Measurements from ENCODE around the gene ELP4. TPM values are rescaled to one million over a fixed set of nuclear protein-coding genes. Genes with fewer than 3 reads are reported as not detected.

The ELP4 gene
- total RNA-seq, 1 experiment from 2014 or later: 20.3 TPM

GRCh38 chr11:31794548-31794947, 285.0 kb downstream of the ELP4 start:
- CTCF ChIA-PET: interaction anchor here (0.9 kb wide), 1 partner anchor 18 kb away, joined by 3 read pairs; no protein-coding TSS in a partner anchor
- no peaks in the 10 kb centered on the region for H3K4me1 Mint-ChIP-seq (ENCODE audit: low read depth, unreplicated experiment)
- intact Hi-C loops (cut with micrococcal nuclease; ENCODE audit: unreplicated experiment): no loop called here

GRCh38 chr11:31795706-31796498, 286.3 kb downstream of the ELP4 start:
- CTCF ChIA-PET: no interaction called here
- Mint-ChIP-seq H3K4me1 (ENCODE audit: low read depth, unreplicated experiment) (no peaks in the 10 kb centered on the region), H3K36me3 (ENCODE audit: insufficient read depth, unreplicated experiment) (no peaks in the 10 kb centered on the region), H3K27ac (ENCODE audit: unreplicated experiment) (no peak overlapping the region), H3K9me3 (ENCODE audit: low read depth, unreplicated experiment) (peaks cover 2% of the 10 kb centered on the region), H3K27me3 (ENCODE audit: unreplicated experiment) (peaks cover 11% of the 10 kb centered on the region), H3K4me3 (ENCODE audit: low read depth, unreplicated experiment) (no peak overlapping the region)
- intact Hi-C loops (cut with micrococcal nuclease; ENCODE audit: unreplicated experiment): no loop called here
- TF ChIP-seq CTCF (IDR thresholded peaks at IDR 0.05; ENCODE audit: unreplicated experiment): no peak
- BruUV-seq (replicated peaks): no TSS peak
- DNase-seq: no peak

More at GRCh38 chr11:31794548-31794947, 285.0 kb downstream of the ELP4 start:
- Mint-ChIP-seq H3K27ac (ENCODE audit: unreplicated experiment) (no peak overlapping the region), H3K36me3 (ENCODE audit: insufficient read depth, unreplicated experiment) (no peaks in the 10 kb centered on the region), H3K4me3 (ENCODE audit: low read depth, unreplicated experiment) (no peak overlapping the region), H3K27me3 (ENCODE audit: unreplicated experiment) (no peaks in the 10 kb centered on the region), H3K9me3 (ENCODE audit: low read depth, unreplicated experiment) (peaks cover 2% of the 10 kb centered on the region)
- DNase-seq: no peak
- no peak for TF ChIP-seq CTCF (IDR thresholded peaks at IDR 0.05; ENCODE audit: unreplicated experiment)
- no TSS peak for BruUV-seq (replicated peaks)

- Mint-ChIP-seq H3K4me1 (ENCODE audit: low read depth, unreplicated experiment) (no peaks in the 10 kb centered on the region), H3K27me3 (ENCODE audit: unreplicated experiment) (peaks cover 19% of the 10 kb centered on the region), H3K9me3 (ENCODE audit: low read depth, unreplicated experiment) (peaks cover 2% of the 10 kb centered on the region), H3K27ac (ENCODE audit: unreplicated experiment) (no peak overlapping the region), H3K36me3 (ENCODE audit: insufficient read depth, unreplicated experiment) (no peaks in the 10 kb centered on the region), H3K4me3 (ENCODE audit: low read depth, unreplicated experiment) (no peak overlapping the region)
- CTCF ChIA-PET: no interaction called here
- intact Hi-C loops (cut with micrococcal nuclease; ENCODE audit: unreplicated experiment): no loop called here
- BruUV-seq (replicated peaks): no TSS peak
- DNase-seq: no peak
- no peak for TF ChIP-seq CTCF (IDR thresholded peaks at IDR 0.05; ENCODE audit: unreplicated experiment)
Measured at GRCh38 chr11:31796499-31797189, 287.1 kb downstream of the ELP4 start.

GRCh38 chr11:31797190-31798056, 287.9 kb downstream of the ELP4 start:
- Mint-ChIP-seq H3K4me1 (ENCODE audit: low read depth, unreplicated experiment) (no peaks in the 10 kb centered on the region), H3K36me3 (ENCODE audit: insufficient read depth, unreplicated experiment) (no peaks in the 10 kb centered on the region), H3K4me3 (ENCODE audit: low read depth, unreplicated experiment) (no peak overlapping the region), H3K27ac (ENCODE audit: unreplicated experiment) (no peak overlapping the region), H3K9me3 (ENCODE audit: low read depth, unreplicated experiment) (peaks cover 2% of the 10 kb centered on the region), H3K27me3 (ENCODE audit: unreplicated experiment) (peaks cover 27% of the 10 kb centered on the region)
- no peak for TF ChIP-seq CTCF (IDR thresholded peaks at IDR 0.05; ENCODE audit: unreplicated experiment)
- intact Hi-C loops (cut with micrococcal nuclease; ENCODE audit: unreplicated experiment): no loop called here
- CTCF ChIA-PET: no interaction called here
- BruUV-seq (replicated peaks): no TSS peak
- no peak for DNase-seq
